Adrenal gland (tissue), 12 donors: ENCODE measurements around the gene POLD2. TPM values are rescaled to one million over a fixed set of nuclear protein-coding genes. Genes with fewer than 3 reads are reported as not detected.

ENCODE experiments used
- DNase-seq, 7 donors: peaks; one replicate each; pipeline ENCODE4 v3.0.0-alpha.2; 2019 to 2020
- H3K27ac ChIP-seq, 5 donors: fragments of 200-600 bp; sonication (generic) in 4 of 5; 1 replicate in 3 of 5; 2 replicates in 2 of 5; pipeline versions ENCODE4 v1.5.1 to v1.8.0; 2016 to 2020; ENCODE audit warnings: mild to moderate bottlenecking in 1 of 5
- H3K27me3 ChIP-seq: fragments of 200-600 bp; 2 replicates; pipeline ENCODE4 v1.8.0; 2021
- H3K36me3 ChIP-seq, 2 donors: fragments of 200-600 bp; replicated peaks in 1 of 2; 1 replicate in 1 of 2; 2 replicates in 1 of 2; pipeline versions ENCODE4 v1.5.1 to v1.8.0; 2018 to 2022
- H3K4me1 ChIP-seq, 2 donors: fragments of 200-600 bp; replicated peaks in 1 of 2; 1 replicate in 1 of 2; 2 replicates in 1 of 2; pipeline versions ENCODE4 v1.5.1 to v1.8.0; 2018 to 2021
- H3K4me3 ChIP-seq, 4 donors: fragments of 200-600 bp; sonication (generic) in 3 of 4; one replicate each; pipeline ENCODE4 v1.5.1; 2016 to 2018
- H3K9me3 ChIP-seq, 3 donors: fragments of 200-600 bp; sonication (generic) in 1 of 3; replicated peaks in 1 of 3; 1 replicate in 2 of 3; 2 replicates in 1 of 3; pipeline versions ENCODE4 v1.5.1 to v1.8.0; 2016 to 2021
- CTCF ChIP-seq, 6 experiments: fragments of 450-650 bp in 4 of 6; fragments of 200-600 bp in 2 of 6; sonication (generic) in 1 of 6; IDR thresholded peaks; 1 replicate in 5 of 6; 2 replicates in 1 of 6; pipeline versions ENCODE4 v1.5.1 to v1.8.0; 2016 to 2021; ENCODE audit warnings: antibody characterized with exemption in 6 of 6, mild to moderate bottlenecking in 2 of 6, moderate library complexity in 1 of 6
- POLR2A ChIP-seq, 2 donors: fragments of 450-650 bp; IDR thresholded peaks; one replicate each; pipeline ENCODE4 v1.6.1; 2017; ENCODE audit warnings: antibody characterized with exemption in 2 of 2, mild to moderate bottlenecking in 2 of 2, moderate library complexity in 1 of 2
- WGBS, 4 donors: extraction: QIAGEN DNeasy Blood & Tissue Kit in 2 of 4; methylation state at CpG; one replicate each; pipeline versions ENCODE4 v1.1.5 to v1.1.7; 2013 to 2017; 5-methylcytosine and 5-hydroxymethylcytosine counted together
- intact Hi-C, 2 donors: fragments of 100-400 bp; cut with DNase I; formaldehyde crosslinking; loops; one replicate each; pipeline versions ENCODE4 v1.14.1 to v1.15.0; 2022 to 2023
- polyA plus RNA-seq, 3 donors: library from polyadenylated mRNA; stranded (reverse); fragments of 200-250 nt in 2 of 3; fragments of 350-450 nt in 1 of 3; fragmentation: Illumina TruSeq in 1 of 3; extraction: RNeasy Lipid Tissue Mini Kit (QIAGEN cat#74804) in 1 of 3; gene quantifications; one replicate each; pipeline ENCODE4 v1.2.3, GENCODE V29; 2013 to 2014
- total RNA-seq, 9 donors: library from RNA; depleted of rRNA in 4 of 9; stranded (reverse); fragments of >200 nt in 4 of 9; fragments of 120-200 nt in 1 of 9; fragmentation: NEBNext Ultra II Directional in 1 of 9; extraction: Animal tissue kit (Norgen Biotek cat#: 25700) in 1 of 9; gene quantifications; one replicate each; pipeline versions ENCODE4 v1.1.0 to v1.2.4, GENCODE V29; 2013 to 2023
- donor health status: healthy with polysubstance abuse.
- donor health status: Bipolar disorder and iron deficiency.
- donor health status: DM: yes; HTN: yes; CAD: no.
- donor health status: DM: no; HTN: no; CAD: no.
- donor health status: DM: no; HTN: no; CAD: no.
- donor health status: DM: yes; HTN: yes; CAD: no.

Gene POLD2
- total and polyA plus RNA-seq, 12 donors: 47.5 to 127 (median 78.1) TPM

- intact Hi-C loops: no loop called here
- H3K4me3 ChIP-seq: no peak overlapping the region
- H3K9me3 ChIP-seq: no peaks in the 10 kb centered on the region
- no peaks in the 10 kb centered on the region for H3K27me3 ChIP-seq
- peaks cover 11 to 13% of the 10 kb centered on the region in 2 donors for H3K4me1 ChIP-seq
- H3K36me3 ChIP-seq: peaks cover 0 to 1% of the 10 kb centered on the region in 2 donors
- peak overlapping the region in 2 of 5 donors; percentile 50 to 57 for H3K27ac ChIP-seq
- no peak for TF ChIP-seq CTCF (IDR thresholded peaks at IDR 0.05)
- no peak for TF ChIP-seq POLR2A (IDR thresholded peaks at IDR 0.05)
- DNase-seq: no peak
- 76 to 92% (median 83%) methylated on average over 3 of the region's 3 CpGs for WGBS, 4 donors
These were observed 37.8 kb downstream of the POLD2 start for GRCh38 chr7:44085546-44085945.

GRCh38 chr7:44084701-44085100 lies 38.6 kb downstream of the POLD2 start:
- no peak for TF ChIP-seq CTCF (IDR thresholded peaks at IDR 0.05)
- TF ChIP-seq POLR2A (IDR thresholded peaks at IDR 0.05): no peak
- no peaks in the 10 kb centered on the region for H3K9me3 ChIP-seq
- peaks cover 11 to 13% of the 10 kb centered on the region in 2 donors for H3K4me1 ChIP-seq
- H3K27ac ChIP-seq: peak overlapping the region in 2 of 5 donors; percentile 69 to 87
- no peak for DNase-seq
- H3K27me3 ChIP-seq: no peaks in the 10 kb centered on the region
- no peak overlapping the region for H3K4me3 ChIP-seq
- H3K36me3 ChIP-seq: peaks cover 0 to 10% of the 10 kb centered on the region in 2 donors
- WGBS, 4 donors: 65 to 79% (median 73%) methylated on average over 4 of the region's 4 CpGs
- intact Hi-C loops: no loop called here

- peaks cover 0 to 19% of the 10 kb centered on the region in 2 donors for H3K36me3 ChIP-seq
- H3K27ac ChIP-seq: peak overlapping the region in 2 of 5 donors; percentile 46 to 87
- 82 to 97% (median 93%) methylated on average over 3 of the region's 3 CpGs for WGBS, 4 donors
- DNase-seq: no peak
- H3K4me1 ChIP-seq: peaks cover 11 to 13% of the 10 kb centered on the region in 2 donors
- TF ChIP-seq CTCF (IDR thresholded peaks at IDR 0.05) (no peak), POLR2A (IDR thresholded peaks at IDR 0.05) (no peak)
- H3K9me3 ChIP-seq: no peaks in the 10 kb centered on the region
- H3K27me3 ChIP-seq: no peaks in the 10 kb centered on the region
- intact Hi-C loops: no loop called here
- no peak overlapping the region for H3K4me3 ChIP-seq
These were observed 39.6 kb downstream of the POLD2 start for GRCh38 chr7:44083796-44084195.

GRCh38 chr7:44082541-44083207 lies 40.7 kb downstream of the POLD2 start:
- H3K4me3 ChIP-seq: peak overlapping the region in 3 of 4 donors; percentile 7 to 96 (median 87)
- peaks cover 0 to 30% of the 10 kb centered on the region in 2 donors for H3K36me3 ChIP-seq
- TF ChIP-seq POLR2A (IDR thresholded peaks at IDR 0.05): peak in 1 of 2 donors; percentile 43
- no peak for TF ChIP-seq CTCF (IDR thresholded peaks at IDR 0.05)
- DNase-seq: peak; percentile 98 to 100 (median 99)
- H3K27ac ChIP-seq: peak overlapping the region in 4 of 5 donors; percentile 73 to 95 (median 86)
- H3K27me3 ChIP-seq: no peaks in the 10 kb centered on the region
- WGBS, 4 donors: 0 to 1% (median 0%) methylated on average over 15 to 54 of the region's 54 CpGs
- peaks cover 11 to 13% of the 10 kb centered on the region in 2 donors for H3K4me1 ChIP-seq
- intact Hi-C loops: no loop called here
- no peaks in the 10 kb centered on the region for H3K9me3 ChIP-seq
